GM23338 (cell line): ENCODE data around the gene ZC3H14. TPM values are rescaled to one million over a fixed set of nuclear protein-coding genes. Genes with fewer than 3 reads are reported as not detected.

Source experiments
- ATAC-seq: fragments of 200-7000 bp; cut with Tn5 transposase; 3 replicates; pipeline ENCODE4 v1.9.1; 2020
- DNase-seq: peaks from one replicate; pipeline ENCODE4 v3.0.0-alpha.2; 2015; ENCODE audit warnings: low spot score
- H2AFZ ChIP-seq: fragments of 200-600 bp; sonication (generic); 2 replicates; pipeline ENCODE4 v1.8.0; 2016; ENCODE audit warnings: antibody characterized with exemption, mild to moderate bottlenecking, moderate library complexity
- H3F3A ChIP-seq: fragments of 200-600 bp; sonication (generic); replicated peaks from 2 replicates; pipeline ENCODE4 v1.8.0; 2017; ENCODE audit warnings: antibody characterized with exemption, mixed run types, low read depth
- H3K27ac ChIP-seq: fragments of 200-600 bp; sonication (generic); 2 replicates; pipeline ENCODE4 v1.6.1; 2016; ENCODE audit warnings: low read depth
- H3K27me3 ChIP-seq: fragments of 200-600 bp; sonication (generic); 2 replicates; pipeline ENCODE4 v1.8.0; 2016; ENCODE audit warnings: mild to moderate bottlenecking, mixed run types, moderate library complexity; ENCODE audit not compliant: insufficient read depth
- H3K36me3 ChIP-seq: fragments of 200-600 bp; sonication (generic); 2 replicates; pipeline ENCODE4 v1.8.0; 2016; ENCODE audit warnings: mild to moderate bottlenecking; ENCODE audit not compliant: insufficient read depth
- H3K4me1 ChIP-seq: fragments of 200-600 bp; sonication (generic); 2 replicates; pipeline ENCODE4 v1.8.0; 2016; ENCODE audit warnings: mild to moderate bottlenecking, moderate library complexity; ENCODE audit not compliant: insufficient read depth
- H3K4me2 ChIP-seq: fragments of 200-600 bp; sonication (generic); 2 replicates; pipeline ENCODE4 v1.7.1; 2017; ENCODE audit warnings: mixed run types
- H3K4me3 ChIP-seq: fragments of 200-600 bp; sonication (generic); 2 replicates; pipeline ENCODE4 v1.6.1; 2016; ENCODE audit warnings: mixed run types
- H3K79me2 ChIP-seq: fragments of 200-600 bp; sonication (generic); replicated peaks from 2 replicates; pipeline ENCODE4 v1.8.0; 2017; ENCODE audit warnings: mild to moderate bottlenecking; ENCODE audit not compliant: insufficient read depth
- H3K9me2 ChIP-seq: fragments of 200-600 bp; sonication (generic); 2 replicates; pipeline ENCODE4 v1.8.0; 2017; ENCODE audit not compliant: insufficient read depth
- H4K20me1 ChIP-seq: fragments of 200-600 bp; sonication (generic); replicated peaks from 2 replicates; pipeline ENCODE4 v1.8.0; 2017; ENCODE audit warnings: mild to moderate bottlenecking; ENCODE audit not compliant: insufficient read depth
- H3K27ac Mint-ChIP-seq: 2 replicates; pipeline ENCODE4 v1.8.0; 2020; ENCODE audit warnings: inconsistent platforms, mild to moderate bottlenecking, moderate library complexity, mixed read lengths
- H3K27me3 Mint-ChIP-seq: 3 replicates; pipeline ENCODE4 v1.8.0; 2022; ENCODE audit warnings: low read depth, mild to moderate bottlenecking, moderate library complexity, mixed read lengths, inconsistent platforms; ENCODE audit not compliant: insufficient read depth, poor library complexity
- H3K36me3 Mint-ChIP-seq: 3 replicates; pipeline ENCODE4 v1.8.0; 2021; ENCODE audit warnings: low read depth, mild to moderate bottlenecking, inconsistent platforms, moderate library complexity, mixed read lengths
- H3K4me1 Mint-ChIP-seq: 3 replicates; pipeline ENCODE4 v1.8.0; 2020; ENCODE audit warnings: mild to moderate bottlenecking, inconsistent platforms, mixed read lengths
- H3K4me3 Mint-ChIP-seq: 3 replicates; pipeline ENCODE4 v1.8.0; 2021; ENCODE audit warnings: moderate library complexity, mild to moderate bottlenecking, inconsistent platforms, mixed read lengths
- H3K9me3 Mint-ChIP-seq: 3 replicates; pipeline ENCODE4 v1.8.0; 2020; ENCODE audit warnings: moderate library complexity, mild to moderate bottlenecking, inconsistent platforms, mixed read lengths
- ETS1 ChIP-seq: IDR thresholded peaks from 2 replicates; pipeline ENCODE4 v1.6.1; 2016; ENCODE audit warnings: antibody characterized with exemption
- EZH2 ChIP-seq: fragments of 200-600 bp; sonication (generic); IDR thresholded peaks from one replicate; pipeline ENCODE4 v1.8.0; 2017; ENCODE audit warnings: antibody characterized with exemption, mild to moderate bottlenecking, low read depth; ENCODE audit not compliant: unreplicated experiment
- EZH2phosphoT487 ChIP-seq: fragments of 200-600 bp; sonication (generic); IDR thresholded peaks from one replicate; pipeline ENCODE4 v1.8.1; 2018; ENCODE audit warnings: antibody characterized with exemption; ENCODE audit not compliant: unreplicated experiment
- POLR2AphosphoS5 ChIP-seq: IDR thresholded peaks from 2 replicates; pipeline ENCODE4 v1.6.1; 2016; ENCODE audit warnings: antibody characterized with exemption, low read depth
- STAT1 ChIP-seq: IDR thresholded peaks from one replicate; pipeline ENCODE4 v1.6.1; 2016; ENCODE audit warnings: antibody characterized with exemption; ENCODE audit not compliant: unreplicated experiment
- ZNF114 ChIP-seq: fragments of 250-450 bp; sonication (Bioruptor Pico); IDR thresholded peaks from 2 replicates; pipeline ENCODE4 v1.5.0; 2020; ENCODE audit warnings: mild to moderate bottlenecking, moderate library complexity
- ZNF331 ChIP-seq: fragments of 250-450 bp; sonication (Bioruptor Pico); IDR thresholded peaks from 2 replicates; pipeline ENCODE4 v1.5.0; 2020; ENCODE audit warnings: low read depth, mild to moderate bottlenecking, moderate library complexity
- ZNF462 ChIP-seq: fragments of 250-450 bp; sonication (Bioruptor Pico); IDR thresholded peaks from 2 replicates; pipeline ENCODE4 v1.5.0; 2020; ENCODE audit warnings: mild to moderate bottlenecking, moderate library complexity
- polyA plus RNA-seq: library from polyadenylated mRNA; unstranded; fragments of >200 nt; fragmentation: Nextera tagmentation; extraction: Ambion mirVana; gene quantifications from 2 replicates; pipeline ENCODE4 v1.2.1, GENCODE V29; 2016
- total RNA-seq: library from RNA; depleted of rRNA; stranded (reverse); fragments of >200 nt; shearing (Covaris generic); gene quantifications from 2 replicates; pipeline ENCODE4 v1.2.3, GENCODE V29; 2014

The ZC3H14 gene
- total and polyA plus RNA-seq, 2 experiments from 2014 or later: 63.2 to 87.9 TPM

GRCh38 chr14:88551094-88551870 is 11.6 kb upstream of the ZC3H14 start (continued):
- no peak for TF ChIP-seq ZNF462

- peaks cover 19% of the 10 kb centered on the region for H3K27me3 ChIP-seq
- Mint-ChIP-seq H3K4me1 (peaks cover 25% of the 10 kb centered on the region), H3K27me3 (peaks cover 15% of the 10 kb centered on the region), H3K27ac (no peak overlapping the region), H3K4me3 (peak overlapping the region; percentile 87), H3K36me3 (peaks cover 3% of the 10 kb centered on the region; the same call in 2 of the 3 replicates), H3K9me3 (no peaks in the 10 kb centered on the region)
- peaks cover 26% of the 10 kb centered on the region for H3K4me1 ChIP-seq
- no peaks in the 10 kb centered on the region for H4K20me1 ChIP-seq
- no peaks in the 10 kb centered on the region for H3K9me2 ChIP-seq
- H3K79me2 ChIP-seq: peaks cover 20% of the 10 kb centered on the region
- DNase-seq (peak; percentile 57), ATAC-seq (peak; percentile 44)
- H3K27ac ChIP-seq: no peak overlapping the region
- H3K4me3 ChIP-seq: peak overlapping the region; percentile 70
- H2AFZ ChIP-seq: peak overlapping the region; percentile 94
- peak overlapping the region; percentile 90 for H3K4me2 ChIP-seq
- H3K36me3 ChIP-seq: 0 out of 2 replicates have a peak, but pooled peaks cover 5% of the 10 kb centered on the region
- 0 out of 2 replicates have a peak, but pooled peaks cover 3% of the 10 kb centered on the region for H3F3A ChIP-seq
- no peak for TF ChIP-seq ZNF114 (CRISPR knock-in tag)
- no peak for TF ChIP-seq ETS1
- TF ChIP-seq POLR2AphosphoS5: no peak
- no peak for TF ChIP-seq STAT1
- TF ChIP-seq ZNF331 (CRISPR knock-in tag): no peak
- no peak for TF ChIP-seq EZH2
- no peak for TF ChIP-seq EZH2phosphoT487
Observed at GRCh38 chr14:88551980-88552431, 10.8 kb upstream of the ZC3H14 start.
